ACC112 (cell line): ENCODE data around the gene PTPDC1.

Source experiments
- H2AFZ ChIP-seq: fragments of 200-600 bp; sonication (generic); one replicate; pipeline ENCODE4 v1.6.0; 2017; ENCODE audit warnings: antibody characterized with exemption, low read length; ENCODE audit not compliant: unreplicated experiment
- H3K27ac ChIP-seq: fragments of 200-600 bp; sonication (generic); 2 replicates; pipeline ENCODE4 v1.5.1; 2014; ENCODE audit warnings: low read depth, mild to moderate bottlenecking, antibody characterized with exemption, low read length, moderate library complexity
- H3K27me3 ChIP-seq: fragments of 200-600 bp; sonication (generic); 2 replicates; pipeline ENCODE4 v1.6.1; 2014; ENCODE audit warnings: mild to moderate bottlenecking, antibody characterized with exemption, low read length, moderate library complexity, mixed read lengths; ENCODE audit not compliant: insufficient read depth
- H3K36me3 ChIP-seq: fragments of 200-600 bp; sonication (generic); 2 replicates; pipeline ENCODE4 v1.6.1; 2016; ENCODE audit warnings: mild to moderate bottlenecking, antibody characterized with exemption, low read length, moderate library complexity, mixed read lengths; ENCODE audit not compliant: insufficient read depth
- H3K4me1 ChIP-seq: fragments of 200-600 bp; sonication (generic); one replicate; pipeline ENCODE4 v1.6.1; 2016; ENCODE audit warnings: low read length, mixed read lengths; ENCODE audit not compliant: insufficient read depth, unreplicated experiment, control insufficient read depth
- H3K4me3 ChIP-seq: fragments of 200-600 bp; sonication (generic); 2 replicates; pipeline ENCODE4 v1.5.1; 2014; ENCODE audit warnings: mild to moderate bottlenecking, low read depth, low read length
- H3K79me2 ChIP-seq: fragments of 200-600 bp; sonication (generic); one replicate; pipeline ENCODE4 v1.6.0; 2016; ENCODE audit warnings: low read length; ENCODE audit not compliant: control insufficient read depth, unreplicated experiment, insufficient read depth

Gene PTPDC1

GRCh38 chr9:94156348-94157049, 72.2 kb downstream of the PTPDC1 start:
- H2AFZ ChIP-seq = no peak overlapping the region
- H3K27me3 ChIP-seq = no peaks in the 10 kb centered on the region
- H3K79me2 ChIP-seq = no peaks in the 10 kb centered on the region
- peaks cover 7% of the 10 kb centered on the region for H3K4me1 ChIP-seq
- H3K27ac ChIP-seq = no peak overlapping the region
- H3K36me3 ChIP-seq = no peaks in the 10 kb centered on the region
- H3K4me3 ChIP-seq = no peak overlapping the region

GRCh38 chr9:94157050-94157801, 73.0 kb downstream of the PTPDC1 start:
- no peak overlapping the region for H3K27ac ChIP-seq
- no peaks in the 10 kb centered on the region for H3K27me3 ChIP-seq
- H3K36me3 ChIP-seq = no peaks in the 10 kb centered on the region
- no peaks in the 10 kb centered on the region for H3K79me2 ChIP-seq
- H3K4me3 ChIP-seq = no peak overlapping the region
- peaks cover 7% of the 10 kb centered on the region for H3K4me1 ChIP-seq
- no peak overlapping the region for H2AFZ ChIP-seq
